Osteoblast (primary cell): ENCODE data around the gene WDR72. TPM values are rescaled to one million over a fixed set of nuclear protein-coding genes. Genes with fewer than 3 reads are reported as not detected.

Experiments used
- DNase-seq: peaks from one replicate; pipeline ENCODE4 v3.0.0; 2011; ENCODE audit warnings: low spot score, mixed read lengths; ENCODE audit not compliant: insufficient read length; ENCODE audit errors: missing footprints
- H2AFZ ChIP-seq: 2 replicates; pipeline ENCODE4 v1.6.0; 2011; ENCODE audit warnings: mild to moderate bottlenecking, low read length
- H3K27ac ChIP-seq: 2 replicates; pipeline ENCODE4 v1.5.1; 2011; ENCODE audit warnings: mild to moderate bottlenecking, low read depth, low read length, moderate library complexity
- H3K27me3 ChIP-seq: 2 replicates; pipeline ENCODE4 v1.6.0; 2012; ENCODE audit warnings: mild to moderate bottlenecking, control low read depth, inconsistent platforms, low read length, moderate library complexity; ENCODE audit not compliant: insufficient read depth
- H3K36me3 ChIP-seq: 2 replicates; pipeline ENCODE4 v1.5.1; 2011; ENCODE audit warnings: mild to moderate bottlenecking, low read length, control low read depth, moderate library complexity; ENCODE audit not compliant: insufficient read depth
- H3K4me1 ChIP-seq: 2 replicates; pipeline ENCODE4 v1.5.1; 2011; ENCODE audit warnings: mild to moderate bottlenecking, low read length, control low read depth, moderate library complexity; ENCODE audit not compliant: insufficient read depth
- H3K4me2 ChIP-seq: 2 replicates; pipeline ENCODE4 v1.6.0; 2011; ENCODE audit warnings: mild to moderate bottlenecking, low read length; ENCODE audit not compliant: insufficient read depth
- H3K4me3 ChIP-seq: fragments of 200-600 bp; sonication (generic); 3 replicates; pipeline ENCODE4 v1.5.1; 2012; ENCODE audit warnings: mild to moderate bottlenecking, low read length, inconsistent platforms; ENCODE audit not compliant: insufficient read depth
- H3K79me2 ChIP-seq: 2 replicates; pipeline ENCODE4 v1.6.0; 2012; ENCODE audit warnings: mild to moderate bottlenecking, low read length, control low read depth, inconsistent platforms; ENCODE audit not compliant: insufficient read depth
- H3K9me3 ChIP-seq: 2 replicates; pipeline ENCODE4 v1.5.1; 2011; ENCODE audit warnings: low read depth, low read length, control low read depth
- H4K20me1 ChIP-seq: 2 replicates; pipeline ENCODE4 v1.6.0; 2012; ENCODE audit warnings: mild to moderate bottlenecking, low read length, control low read depth; ENCODE audit not compliant: insufficient read depth
- total RNA-seq: library from RNA; depleted of rRNA; stranded (reverse); fragments of >200 nt; gene quantifications from 2 replicates; pipeline ENCODE4 v1.2.3, GENCODE V29; 2012
- TF ChIP-seq, protein P1 (sequence below): IDR thresholded peaks from 2 replicates; pipeline ENCODE4 v1.5.1; 2011; ENCODE audit warnings: mild to moderate bottlenecking, low read depth, low read length, moderate library complexity; ENCODE audit errors: extremely low read depth

The WDR72 gene
- total RNA-seq, 1 donor: not detected

DNA sequence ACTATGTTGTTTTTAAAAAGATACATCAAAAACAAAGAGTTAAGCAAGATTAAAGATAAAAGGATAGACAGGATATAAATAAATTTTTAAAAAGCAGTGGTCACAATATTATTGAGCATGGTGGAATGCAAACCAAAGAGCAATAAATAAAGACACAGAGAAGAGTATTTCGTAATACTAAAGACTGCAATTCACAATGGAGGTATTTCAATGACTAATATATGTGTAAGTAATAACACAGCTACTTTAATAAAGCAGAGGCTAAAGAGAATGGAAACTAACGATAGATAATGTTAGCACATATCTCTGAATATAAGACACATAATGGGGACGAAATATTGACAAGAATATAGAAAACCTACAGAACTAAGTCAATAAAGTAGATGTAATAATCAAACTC, 219.6 kb downstream of the WDR72 start:
- no peaks in the 10 kb centered on the region for H4K20me1 ChIP-seq
- no peaks in the 10 kb centered on the region for H3K79me2 ChIP-seq
- no peak overlapping the region for H3K4me3 ChIP-seq
- H3K4me2 ChIP-seq: no peak overlapping the region
- H3K36me3 ChIP-seq: no peaks in the 10 kb centered on the region
- DNase-seq: no peak
- TF ChIP-seq, protein P1, sequence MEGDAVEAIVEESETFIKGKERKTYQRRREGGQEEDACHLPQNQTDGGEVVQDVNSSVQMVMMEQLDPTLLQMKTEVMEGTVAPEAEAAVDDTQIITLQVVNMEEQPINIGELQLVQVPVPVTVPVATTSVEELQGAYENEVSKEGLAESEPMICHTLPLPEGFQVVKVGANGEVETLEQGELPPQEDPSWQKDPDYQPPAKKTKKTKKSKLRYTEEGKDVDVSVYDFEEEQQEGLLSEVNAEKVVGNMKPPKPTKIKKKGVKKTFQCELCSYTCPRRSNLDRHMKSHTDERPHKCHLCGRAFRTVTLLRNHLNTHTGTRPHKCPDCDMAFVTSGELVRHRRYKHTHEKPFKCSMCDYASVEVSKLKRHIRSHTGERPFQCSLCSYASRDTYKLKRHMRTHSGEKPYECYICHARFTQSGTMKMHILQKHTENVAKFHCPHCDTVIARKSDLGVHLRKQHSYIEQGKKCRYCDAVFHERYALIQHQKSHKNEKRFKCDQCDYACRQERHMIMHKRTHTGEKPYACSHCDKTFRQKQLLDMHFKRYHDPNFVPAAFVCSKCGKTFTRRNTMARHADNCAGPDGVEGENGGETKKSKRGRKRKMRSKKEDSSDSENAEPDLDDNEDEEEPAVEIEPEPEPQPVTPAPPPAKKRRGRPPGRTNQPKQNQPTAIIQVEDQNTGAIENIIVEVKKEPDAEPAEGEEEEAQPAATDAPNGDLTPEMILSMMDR: no peak
- no peaks in the 10 kb centered on the region for H3K27me3 ChIP-seq
- no peaks in the 10 kb centered on the region for H3K9me3 ChIP-seq
- H3K27ac ChIP-seq: no peak overlapping the region
- no peak overlapping the region for H2AFZ ChIP-seq
- H3K4me1 ChIP-seq: no peaks in the 10 kb centered on the region

GRCh38 chr15:53536479-53537120, 222.9 kb downstream of the WDR72 start:
- H3K4me1 ChIP-seq: no peaks in the 10 kb centered on the region
- H3K36me3 ChIP-seq: no peaks in the 10 kb centered on the region
- TF ChIP-seq, protein P1: no peak

GRCh38 chr15:53535886-53536285, 223.6 kb downstream of the WDR72 start:
- no peaks in the 10 kb centered on the region for H3K9me3 ChIP-seq
- H2AFZ ChIP-seq: no peak overlapping the region
- no peak overlapping the region for H3K4me3 ChIP-seq
- H3K4me2 ChIP-seq: no peak overlapping the region
- no peak overlapping the region for H3K27ac ChIP-seq
- DNase-seq: no peak
- no peaks in the 10 kb centered on the region for H3K79me2 ChIP-seq
- H4K20me1 ChIP-seq: no peaks in the 10 kb centered on the region
- H3K27me3 ChIP-seq: no peaks in the 10 kb centered on the region
- TF ChIP-seq, protein P1: no peak
- H3K4me1 ChIP-seq: no peaks in the 10 kb centered on the region
- H3K36me3 ChIP-seq: no peaks in the 10 kb centered on the region

More at GRCh38 chr15:53536479-53537120, 222.9 kb downstream of the WDR72 start:
- Histone ChIP-seq H2AFZ (no peak overlapping the region), H3K27me3 (no peaks in the 10 kb centered on the region), H4K20me1 (no peaks in the 10 kb centered on the region), H3K9me3 (no peaks in the 10 kb centered on the region), H3K4me2 (no peak overlapping the region), H3K27ac (no peak overlapping the region), H3K4me3 (no peak overlapping the region), H3K79me2 (no peaks in the 10 kb centered on the region)
- no peak for DNase-seq

DNA sequence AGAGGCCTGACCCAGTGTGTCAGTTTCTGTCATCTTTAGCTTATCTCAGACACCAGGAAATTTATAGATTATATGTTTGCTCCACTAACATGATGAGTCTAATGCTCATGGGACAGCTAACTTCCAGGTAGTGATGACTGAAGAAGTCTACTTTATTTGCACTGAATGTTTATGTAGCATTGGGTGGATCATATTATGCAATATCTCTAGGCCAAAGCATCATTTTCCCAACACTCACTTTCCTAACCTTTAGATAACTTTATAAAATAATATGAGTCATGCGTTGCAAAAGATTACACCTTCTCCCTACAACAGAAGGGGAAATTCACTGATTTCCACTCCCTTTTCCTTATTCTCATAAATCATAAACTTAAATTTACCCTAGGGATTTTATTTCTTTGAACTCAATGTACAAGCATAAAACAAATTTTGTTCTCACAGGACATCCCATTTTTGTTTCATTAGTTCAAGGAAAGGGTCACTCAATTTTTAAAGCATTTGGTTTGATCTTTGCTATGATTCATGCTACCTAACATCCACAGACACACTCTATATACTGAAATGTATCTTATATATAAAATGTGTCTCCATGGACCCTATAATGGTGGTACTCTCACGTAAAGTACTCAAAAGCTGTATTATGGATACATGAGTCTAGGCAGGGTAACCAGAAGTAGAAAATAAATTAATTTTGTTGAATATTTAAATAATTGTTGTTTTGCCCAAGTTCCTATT, 225.2 kb downstream of the WDR72 start:
- Histone ChIP-seq H3K9me3 (no peaks in the 10 kb centered on the region), H3K36me3 (no peaks in the 10 kb centered on the region), H3K4me1 (no peaks in the 10 kb centered on the region), H3K4me2 (no peak overlapping the region), H3K4me3 (no peak overlapping the region), H3K27ac (no peak overlapping the region), H3K79me2 (no peaks in the 10 kb centered on the region), H4K20me1 (no peaks in the 10 kb centered on the region), H2AFZ (no peak overlapping the region), H3K27me3 (no peaks in the 10 kb centered on the region)
- TF ChIP-seq, protein P1: no peak
- no peak for DNase-seq
